GM06990 (cell line): ENCODE measurements around the gene FAM222B.
A peak's percentile ranks its signal among the peaks of the same experiment; 100 is the strongest.

Experiments used
- DNase-seq: peaks from one replicate; pipeline ENCODE4 v3.0.0-alpha.2; 2011; ENCODE audit not compliant: insufficient read length; ENCODE audit errors: extremely low read depth
- H3K27me3 ChIP-seq: replicated peaks from 2 replicates; pipeline ENCODE4 v1.6.0; 2011; ENCODE audit warnings: low read length; ENCODE audit not compliant: control insufficient read depth, insufficient read depth
- H3K36me3 ChIP-seq: 2 replicates; pipeline ENCODE4 v1.5.1; 2011; ENCODE audit warnings: low read length; ENCODE audit not compliant: control insufficient read depth, insufficient read depth
- H3K4me3 ChIP-seq: replicated peaks from 2 replicates; pipeline ENCODE4 v1.5.1; 2011; ENCODE audit warnings: low read depth, mild to moderate bottlenecking, control low read depth, low read length
- CTCF ChIP-seq: IDR thresholded peaks from 2 replicates; pipeline ENCODE4 v1.5.1; 2011; ENCODE audit warnings: low read length, control low read depth, mild to moderate bottlenecking, inconsistent platforms; ENCODE audit not compliant: insufficient read depth, poor library complexity, severe bottlenecking

The FAM222B gene

GRCh38 chr17:28773736-28774135 is 68.9 kb downstream of the FAM222B start:
- Histone ChIP-seq H3K4me3 (no peak overlapping the region), H3K27me3 (no peaks in the 10 kb centered on the region), H3K36me3 (no peaks in the 10 kb centered on the region; the same call in 1 of the 2 replicates)
- no peak for DNase-seq
- no peak for TF ChIP-seq CTCF

GRCh38 chr17:28765038-28765437 is 77.6 kb downstream of the FAM222B start:
- DNase-seq, result no peak
- H3K36me3 ChIP-seq, result peaks cover 9% of the 10 kb centered on the region
- H3K4me3 ChIP-seq, result no peak overlapping the region
- H3K27me3 ChIP-seq, result no peaks in the 10 kb centered on the region
- no peak for TF ChIP-seq CTCF

GRCh38 chr17:28763804-28764266 is 78.8 kb downstream of the FAM222B start:
- no peak overlapping the region for H3K4me3 ChIP-seq
- TF ChIP-seq CTCF, result peak; percentile 81
- DNase-seq, result no peak
- H3K27me3 ChIP-seq, result no peaks in the 10 kb centered on the region
- peaks cover 14% of the 10 kb centered on the region for H3K36me3 ChIP-seq

GRCh38 chr17:28763137-28763799 is 79.3 kb downstream of the FAM222B start:
- Histone ChIP-seq H3K27me3 (no peaks in the 10 kb centered on the region), H3K4me3 (no peak overlapping the region; the same call in 1 of the 2 replicates), H3K36me3 (peaks cover 19% of the 10 kb centered on the region)
- no peak for TF ChIP-seq CTCF
- no peak for DNase-seq

GRCh38 chr17:28760601-28761562 is 81.7 kb downstream of the FAM222B start:
- Histone ChIP-seq H3K4me3 (no peak overlapping the region), H3K36me3 (peaks cover 23% of the 10 kb centered on the region), H3K27me3 (no peaks in the 10 kb centered on the region)
- no peak for TF ChIP-seq CTCF
- DNase-seq, result no peak
